ENCODE results near the gene ASB6. TPM values are rescaled to one million over a fixed set of nuclear protein-coding genes. Genes with fewer than 3 reads are reported as not detected.

The ASB6 gene
- total RNA-seq, 4 donors from 2014 or later, result 14.5 to 35.4 (median 16.3) TPM

- ATAC-seq (ENCODE audit: low FRiP score) (no peak), DNase-seq (ENCODE audit: low spot score) (no peak)
- no peak for TF ChIP-seq CTCF (IDR thresholded peaks at IDR 0.05)
Observed at GRCh38 chr9:129653823-129654553, 12.0 kb upstream of the ASB6 start.

GRCh38 chr9:129650680-129651235 is 8.8 kb upstream of the ASB6 start:
- TF ChIP-seq CTCF (IDR thresholded peaks at IDR 0.05), result no peak
- ATAC-seq (ENCODE audit: low FRiP score), result no peak
- no peak for DNase-seq (ENCODE audit: low spot score)

- no peak for TF ChIP-seq CTCF (IDR thresholded peaks at IDR 0.05)
- no peak for DNase-seq (ENCODE audit: low spot score)
- ATAC-seq (ENCODE audit: low FRiP score), result no peak
Observed at GRCh38 chr9:129649726-129650679, 8.1 kb upstream of the ASB6 start.

GRCh38 chr9:129648764-129649115 is 6.8 kb upstream of the ASB6 start:
- no peak for ATAC-seq (ENCODE audit: low FRiP score)
- no peak for TF ChIP-seq CTCF (IDR thresholded peaks at IDR 0.05)
- no peak for DNase-seq (ENCODE audit: low spot score)

- DNase-seq (ENCODE audit: low spot score), result no peak
- ATAC-seq (ENCODE audit: low FRiP score), result no peak
- TF ChIP-seq CTCF (IDR thresholded peaks at IDR 0.05), result no peak
Observed at GRCh38 chr9:129648092-129648763, 6.3 kb upstream of the ASB6 start.

GRCh38 chr9:129647635-129648034 is 5.7 kb upstream of the ASB6 start:
- no peak for ATAC-seq (ENCODE audit: low FRiP score)

More at GRCh38 chr9:129647635-129648034, 5.7 kb upstream of the ASB6 start:
- DNase-seq (ENCODE audit: low spot score), result no peak
- TF ChIP-seq CTCF (IDR thresholded peaks at IDR 0.05), result no peak
